ENCODE results near the gene ABHD12.

- TF ChIP-seq, protein P1, sequence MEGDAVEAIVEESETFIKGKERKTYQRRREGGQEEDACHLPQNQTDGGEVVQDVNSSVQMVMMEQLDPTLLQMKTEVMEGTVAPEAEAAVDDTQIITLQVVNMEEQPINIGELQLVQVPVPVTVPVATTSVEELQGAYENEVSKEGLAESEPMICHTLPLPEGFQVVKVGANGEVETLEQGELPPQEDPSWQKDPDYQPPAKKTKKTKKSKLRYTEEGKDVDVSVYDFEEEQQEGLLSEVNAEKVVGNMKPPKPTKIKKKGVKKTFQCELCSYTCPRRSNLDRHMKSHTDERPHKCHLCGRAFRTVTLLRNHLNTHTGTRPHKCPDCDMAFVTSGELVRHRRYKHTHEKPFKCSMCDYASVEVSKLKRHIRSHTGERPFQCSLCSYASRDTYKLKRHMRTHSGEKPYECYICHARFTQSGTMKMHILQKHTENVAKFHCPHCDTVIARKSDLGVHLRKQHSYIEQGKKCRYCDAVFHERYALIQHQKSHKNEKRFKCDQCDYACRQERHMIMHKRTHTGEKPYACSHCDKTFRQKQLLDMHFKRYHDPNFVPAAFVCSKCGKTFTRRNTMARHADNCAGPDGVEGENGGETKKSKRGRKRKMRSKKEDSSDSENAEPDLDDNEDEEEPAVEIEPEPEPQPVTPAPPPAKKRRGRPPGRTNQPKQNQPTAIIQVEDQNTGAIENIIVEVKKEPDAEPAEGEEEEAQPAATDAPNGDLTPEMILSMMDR (IDR thresholded peaks at IDR 0.05; ENCODE audit: borderline replicate concordance, extremely low read depth, low read length, poor library complexity, severe bottlenecking): no peak
- TF ChIP-seq EZH2 (IDR thresholded peaks at IDR 0.05; ENCODE audit: borderline replicate concordance, low read depth, low read length, severe bottlenecking): no peak
Measured at GRCh38 chr20:25437153-25437581, 46.5 kb upstream of the ABHD12 start.

Measured in DND-41 (cell line).